GM23248 (cell line): ENCODE results near the gene ATF7IP. TPM values are rescaled to one million over a fixed set of nuclear protein-coding genes. Genes with fewer than 3 reads are reported as not detected.
"Not testable (repeated sequence)": the region's sequence is repeated elsewhere in the genome, so short reads cannot be mapped to it uniquely, and the experiment has no call there.

ENCODE experiments used
- DNase-seq: peaks from one replicate; pipeline ENCODE4 v3.0.0-alpha.2; 2015
- H2AFZ ChIP-seq: fragments of 200-600 bp; sonication (generic); 2 replicates; pipeline ENCODE4 v1.6.1; 2016; ENCODE audit warnings: antibody characterized with exemption
- H3F3A ChIP-seq: fragments of 200-600 bp; sonication (generic); 2 replicates; pipeline ENCODE4 v1.6.1; 2016; ENCODE audit warnings: mild to moderate bottlenecking, antibody characterized with exemption, mixed run types; ENCODE audit not compliant: insufficient read depth
- H3K27ac ChIP-seq: fragments of 200-600 bp; sonication (generic); 2 replicates; pipeline ENCODE4 v1.5.1; 2016; ENCODE audit warnings: mild to moderate bottlenecking
- H3K27me3 ChIP-seq: fragments of 200-600 bp; sonication (generic); replicated peaks from 2 replicates; pipeline ENCODE4 v1.6.1; 2016; ENCODE audit warnings: mild to moderate bottlenecking; ENCODE audit not compliant: insufficient read depth
- H3K36me3 ChIP-seq: fragments of 200-600 bp; sonication (generic); 2 replicates; pipeline ENCODE4 v1.6.1; 2016; ENCODE audit warnings: low read depth, mild to moderate bottlenecking
- H3K4me1 ChIP-seq: fragments of 200-600 bp; sonication (generic); 2 replicates; pipeline ENCODE4 v1.6.1; 2016; ENCODE audit warnings: mild to moderate bottlenecking; ENCODE audit not compliant: insufficient read depth
- H3K4me2 ChIP-seq: fragments of 200-600 bp; sonication (generic); one replicate; pipeline ENCODE4 v1.6.1; 2016; ENCODE audit warnings: mild to moderate bottlenecking; ENCODE audit not compliant: unreplicated experiment
- H3K4me3 ChIP-seq: fragments of 200-600 bp; sonication (generic); 2 replicates; pipeline ENCODE4 v1.5.1; 2016; ENCODE audit warnings: mild to moderate bottlenecking
- H3K79me2 ChIP-seq: fragments of 200-600 bp; sonication (generic); 2 replicates; pipeline ENCODE4 v1.6.1; 2016; ENCODE audit warnings: mild to moderate bottlenecking; ENCODE audit not compliant: insufficient read depth
- H3K9ac ChIP-seq: fragments of 200-600 bp; sonication (generic); 2 replicates; pipeline ENCODE4 v1.6.1; 2016; ENCODE audit warnings: mild to moderate bottlenecking
- H3K9me2 ChIP-seq: fragments of 200-600 bp; sonication (generic); 2 replicates; pipeline ENCODE4 v1.6.1; 2016; ENCODE audit warnings: mixed run types, mild to moderate bottlenecking, moderate library complexity; ENCODE audit not compliant: insufficient read depth
- H3K9me3 ChIP-seq: fragments of 200-600 bp; sonication (generic); one replicate; pipeline ENCODE4 v1.6.1; 2017; ENCODE audit warnings: low read depth
- H4K20me1 ChIP-seq: fragments of 200-600 bp; sonication (generic); 2 replicates; pipeline ENCODE4 v1.6.0; 2016; ENCODE audit not compliant: insufficient read depth
- EZH2 ChIP-seq: fragments of 200-600 bp; sonication (generic); IDR thresholded peaks from 2 replicates; pipeline ENCODE4 v1.6.1; 2018; ENCODE audit warnings: antibody characterized with exemption, mild to moderate bottlenecking; ENCODE audit not compliant: insufficient read depth, poor library complexity, severe bottlenecking
- EZH2phosphoT487 ChIP-seq: fragments of 200-600 bp; sonication (generic); IDR thresholded peaks from 2 replicates; pipeline ENCODE4 v1.6.1; 2018; ENCODE audit warnings: antibody characterized with exemption, moderate library complexity, mild to moderate bottlenecking, low read depth; ENCODE audit not compliant: insufficient read depth
- WGBS, 2 experiments: methylation state at CpG; one replicate each; pipeline ENCODE4 v1.1.6; 2015 to 2017; ENCODE audit warnings: low lambda C conversion rate in 2 of 2, low coverage in 1 of 2; ENCODE audit errors: missing lambda C conversion rate in 2 of 2; 5-methylcytosine and 5-hydroxymethylcytosine counted together
- in situ Hi-C: fragments of 300-500 bp; cut with MboI; formaldehyde crosslinking; loops from 2 replicates; pipeline ENCODE4 v1.15.0; 2020
- polyA plus RNA-seq: library from polyadenylated mRNA; unstranded; fragments of >200 nt; fragmentation: Nextera tagmentation; extraction: Ambion mirVana; gene quantifications from 2 replicates; pipeline ENCODE4 v1.2.1, GENCODE V29; 2016
- total RNA-seq: library from RNA; depleted of rRNA; stranded (reverse); fragments of >200 nt; shearing (Covaris generic); gene quantifications from 2 replicates; pipeline ENCODE4 v1.2.3, GENCODE V29; 2014

ATF7IP gene
- total and polyA plus RNA-seq, 2 experiments from 2014 or later = 17.7 to 24.9 TPM

DNA sequence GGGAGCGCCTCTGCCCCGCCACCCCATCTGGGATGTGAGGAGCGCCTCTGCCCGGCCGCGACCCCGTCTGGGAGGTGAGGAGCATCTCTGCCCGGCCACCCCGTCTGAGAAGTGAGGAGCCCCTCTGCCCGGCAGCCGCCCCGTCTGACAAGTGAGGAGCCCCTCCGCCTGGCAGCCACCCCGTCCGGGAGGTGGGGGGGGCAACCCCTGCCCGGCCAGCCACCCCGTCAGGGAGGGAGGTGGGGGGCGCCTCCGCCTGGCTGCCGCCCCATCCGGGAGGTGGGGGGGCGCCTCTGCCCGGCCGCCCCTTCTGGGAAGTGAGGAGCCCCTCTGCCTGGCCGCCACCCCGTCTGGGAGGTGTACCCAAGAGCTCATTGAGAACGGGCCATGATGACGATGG is 10.8 kb upstream of the ATF7IP start:
- H3F3A ChIP-seq, H2AFZ ChIP-seq, H3K27me3 ChIP-seq, in situ Hi-C loops, H3K9me2 ChIP-seq, H3K27ac ChIP-seq, H3K9ac ChIP-seq, H3K4me2 ChIP-seq, DNase-seq, H3K9me3 ChIP-seq, H4K20me1 ChIP-seq, H3K4me3 ChIP-seq, H3K79me2 ChIP-seq, H3K4me1 ChIP-seq, H3K36me3 ChIP-seq: not testable (repeated sequence)
- WGBS, 2 experiments = 72 to 78% methylated on average over 4 to 11 of the region's 28 CpGs

DNA sequence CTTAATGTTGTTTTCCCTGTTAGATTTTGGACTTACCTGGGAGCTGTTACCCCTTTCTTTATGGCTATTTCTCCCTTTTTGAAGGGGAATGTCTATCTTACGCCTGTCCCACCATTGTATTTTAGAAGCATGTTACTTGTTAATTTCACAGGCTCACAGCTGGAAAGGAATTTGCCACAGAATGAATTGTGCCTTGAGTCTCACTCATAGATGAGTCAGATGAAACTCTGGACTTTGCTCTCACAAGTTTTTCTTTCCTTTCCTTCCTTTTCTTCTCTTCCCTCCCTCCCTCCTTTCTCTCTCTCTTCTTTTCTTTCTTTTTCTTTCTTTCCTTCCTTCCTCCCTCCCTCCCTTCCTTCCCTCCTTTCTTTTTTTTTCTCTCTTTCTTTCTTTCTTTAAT is 9.3 kb upstream of the ATF7IP start:
- no peaks in the 10 kb centered on the region for H3K9me2 ChIP-seq
- peak; percentile 46 for DNase-seq
- H2AFZ ChIP-seq = peak overlapping the region; percentile 35; the same call in 1 of the 2 replicates
- H3K27me3 ChIP-seq = no peaks in the 10 kb centered on the region
- H3K27ac ChIP-seq = no peak overlapping the region
- no peak overlapping the region for H3K9ac ChIP-seq
- H3K36me3 ChIP-seq = no peaks in the 10 kb centered on the region
- H3K4me2 ChIP-seq = no peak overlapping the region
- no peaks in the 10 kb centered on the region for H3K9me3 ChIP-seq
- no peaks in the 10 kb centered on the region for H3F3A ChIP-seq
- no peaks in the 10 kb centered on the region for H4K20me1 ChIP-seq
- WGBS, 2 experiments = 54 to 55% methylated on average over 1 of the region's 1 CpG
- H3K4me1 ChIP-seq = no peaks in the 10 kb centered on the region; the same call in 1 of the 2 replicates
- in situ Hi-C loops = no loop called here
- no peak overlapping the region for H3K4me3 ChIP-seq
- no peaks in the 10 kb centered on the region for H3K79me2 ChIP-seq
- TF ChIP-seq EZH2phosphoT487 (no peak), EZH2 (no peak)

- in situ Hi-C loops = no loop called here
- Histone ChIP-seq H3K9me3 (no peaks in the 10 kb centered on the region), H3K27ac (no peak overlapping the region), H3K4me2 (no peak overlapping the region), H3K36me3 (no peaks in the 10 kb centered on the region), H3K9ac (no peak overlapping the region), H3K9me2 (no peaks in the 10 kb centered on the region), H3K4me3 (no peak overlapping the region), H4K20me1 (no peaks in the 10 kb centered on the region), H2AFZ (no peak overlapping the region), H3K4me1 (no peaks in the 10 kb centered on the region; the same call in 1 of the 2 replicates), H3K79me2 (no peaks in the 10 kb centered on the region), H3F3A (no peaks in the 10 kb centered on the region), H3K27me3 (no peaks in the 10 kb centered on the region)
- no peak for TF ChIP-seq EZH2
- no peak for TF ChIP-seq EZH2phosphoT487
- 100% methylated on average over 1 of the region's 1 CpG for WGBS, 2 experiments
- DNase-seq = peak; percentile 7
Measured at GRCh38 chr12:14357486-14357885, 8.0 kb upstream of the ATF7IP start.

DNA sequence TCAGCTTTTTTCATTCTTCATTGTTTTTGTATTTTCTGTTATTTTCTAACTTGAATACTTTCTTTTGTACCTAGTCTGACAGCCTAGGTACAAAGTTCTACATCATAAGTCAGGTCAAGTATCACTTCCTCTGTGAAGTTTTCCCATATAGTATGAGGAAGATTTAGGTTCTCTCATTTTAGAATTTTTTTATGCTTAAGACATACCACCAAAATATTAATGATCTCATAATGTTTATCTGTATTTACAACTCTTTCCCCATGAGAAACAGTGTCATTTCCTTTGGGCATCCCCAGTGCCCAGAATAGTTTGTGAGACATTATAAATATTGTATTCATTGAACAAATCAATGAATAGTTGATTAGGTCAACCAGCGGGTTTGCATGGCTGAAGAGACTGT is 3.1 kb upstream of the ATF7IP start:
- no peak overlapping the region for H3K4me2 ChIP-seq
- no peak for DNase-seq
- no peaks in the 10 kb centered on the region for H3K9me2 ChIP-seq
- H3K9ac ChIP-seq = no peak overlapping the region
- peaks cover 22% of the 10 kb centered on the region for H3F3A ChIP-seq
- H3K27ac ChIP-seq = no peak overlapping the region
- H3K27me3 ChIP-seq = no peaks in the 10 kb centered on the region
- in situ Hi-C loops = loop anchor here (5.0 kb wide), 1 partner anchor 105 kb away; no protein-coding TSS in a partner anchor
- H2AFZ ChIP-seq = no peak overlapping the region
- 92 to 95% methylated on average over 1 of the region's 1 CpG for WGBS, 2 experiments
- TF ChIP-seq EZH2phosphoT487 = no peak
- no peak for TF ChIP-seq EZH2
- H3K36me3 ChIP-seq = no peaks in the 10 kb centered on the region
- no peaks in the 10 kb centered on the region for H4K20me1 ChIP-seq
- H3K4me1 ChIP-seq = no peaks in the 10 kb centered on the region; the same call in none of the 2 replicates
- H3K4me3 ChIP-seq = no peak overlapping the region
- no peaks in the 10 kb centered on the region for H3K9me3 ChIP-seq
- peaks cover 12% of the 10 kb centered on the region for H3K79me2 ChIP-seq

DNA sequence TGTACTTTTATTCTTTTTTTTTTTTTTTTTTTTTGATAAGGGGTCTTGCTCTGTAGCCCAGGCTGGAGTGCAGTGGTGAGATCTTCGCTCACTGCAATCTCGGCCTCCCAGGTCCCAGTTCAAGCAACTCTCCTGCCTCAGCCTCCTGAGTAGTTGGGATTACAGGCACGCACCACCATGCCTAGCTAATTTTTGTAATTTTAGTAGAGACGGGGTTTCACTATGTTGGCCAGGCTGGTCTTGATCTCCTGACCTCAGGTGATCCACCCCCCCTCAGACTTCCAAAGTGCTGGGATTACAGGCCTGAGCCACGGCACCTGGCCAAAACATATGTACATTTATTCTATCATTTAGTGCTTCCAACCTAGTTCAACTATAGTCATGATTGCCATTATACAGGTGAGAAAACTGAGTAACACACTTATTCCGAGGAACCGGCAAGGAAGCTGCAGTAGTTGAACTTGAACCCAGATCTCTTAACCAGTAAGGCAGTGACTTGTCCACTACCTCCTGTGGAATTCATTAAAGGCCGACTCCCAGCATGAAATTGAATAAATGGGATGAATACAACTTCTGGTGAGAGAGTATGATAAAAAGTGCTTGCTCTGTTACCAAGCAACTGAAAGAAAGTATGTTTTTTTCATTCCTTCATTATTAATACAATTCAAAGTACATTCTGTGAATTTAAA is 755 bp upstream of the ATF7IP start:
- no peak for DNase-seq
- Histone ChIP-seq H3K9me3 (no peaks in the 10 kb centered on the region), H3K4me1 (peaks cover 16% of the 10 kb centered on the region), H3K36me3 (no peaks in the 10 kb centered on the region), H3K4me3 (peak overlapping the region; percentile 95), H3K4me2 (peak overlapping the region; percentile 89), H3K79me2 (peaks cover 36% of the 10 kb centered on the region), H3K9me2 (no peaks in the 10 kb centered on the region), H3K27ac (peak overlapping the region; percentile 95), H3K9ac (peak overlapping the region; percentile 91), H3F3A (peaks cover 26% of the 10 kb centered on the region), H4K20me1 (no peaks in the 10 kb centered on the region), H2AFZ (peak overlapping the region; percentile 85), H3K27me3 (no peaks in the 10 kb centered on the region)
- in situ Hi-C loops = loop anchor here (5.0 kb wide), 1 partner anchor 107 kb away; no protein-coding TSS in a partner anchor
- TF ChIP-seq EZH2phosphoT487 = no peak
- TF ChIP-seq EZH2 = no peak
- WGBS, 2 experiments = 97 to 98% methylated on average over 8 of the region's 8 CpGs
